ENCODE measurements around the gene XCR1. TPM values are rescaled to one million over a fixed set of nuclear protein-coding genes. Genes with fewer than 3 reads are reported as not detected.

XCR1 gene
- total and polyA plus RNA-seq, 2 experiments from 2014 or later = not detected

- TF ChIP-seq JUNB (IDR thresholded peaks at IDR 0.05; ENCODE audit: unreplicated experiment) = no peak
- TF ChIP-seq, protein P1, sequence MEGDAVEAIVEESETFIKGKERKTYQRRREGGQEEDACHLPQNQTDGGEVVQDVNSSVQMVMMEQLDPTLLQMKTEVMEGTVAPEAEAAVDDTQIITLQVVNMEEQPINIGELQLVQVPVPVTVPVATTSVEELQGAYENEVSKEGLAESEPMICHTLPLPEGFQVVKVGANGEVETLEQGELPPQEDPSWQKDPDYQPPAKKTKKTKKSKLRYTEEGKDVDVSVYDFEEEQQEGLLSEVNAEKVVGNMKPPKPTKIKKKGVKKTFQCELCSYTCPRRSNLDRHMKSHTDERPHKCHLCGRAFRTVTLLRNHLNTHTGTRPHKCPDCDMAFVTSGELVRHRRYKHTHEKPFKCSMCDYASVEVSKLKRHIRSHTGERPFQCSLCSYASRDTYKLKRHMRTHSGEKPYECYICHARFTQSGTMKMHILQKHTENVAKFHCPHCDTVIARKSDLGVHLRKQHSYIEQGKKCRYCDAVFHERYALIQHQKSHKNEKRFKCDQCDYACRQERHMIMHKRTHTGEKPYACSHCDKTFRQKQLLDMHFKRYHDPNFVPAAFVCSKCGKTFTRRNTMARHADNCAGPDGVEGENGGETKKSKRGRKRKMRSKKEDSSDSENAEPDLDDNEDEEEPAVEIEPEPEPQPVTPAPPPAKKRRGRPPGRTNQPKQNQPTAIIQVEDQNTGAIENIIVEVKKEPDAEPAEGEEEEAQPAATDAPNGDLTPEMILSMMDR (conservative IDR thresholded peaks at IDR 0.05; ENCODE audit: low read depth in 2 of 2) = no peak
- no peak for TF ChIP-seq NANOG (IDR thresholded peaks at IDR 0.05; ENCODE audit: borderline replicate concordance)
- TF ChIP-seq STAT1 (IDR thresholded peaks at IDR 0.05; ENCODE audit: unreplicated experiment) = no peak
- TF ChIP-seq ZNF114 (CRISPR knock-in tag; IDR thresholded peaks at IDR 0.05) = no peak
- no peak for TF ChIP-seq EZH2 (IDR thresholded peaks at IDR 0.05; ENCODE audit: low read depth, unreplicated experiment)
- TF ChIP-seq REST (IDR thresholded peaks at IDR 0.05; ENCODE audit: unreplicated experiment) = no peak
- TF ChIP-seq ZNF331 (CRISPR knock-in tag; IDR thresholded peaks at IDR 0.05; ENCODE audit: low read depth) = no peak
- TF ChIP-seq ETS1 (IDR thresholded peaks at IDR 0.05) = no peak
- no peak for TF ChIP-seq EZH2phosphoT487 (IDR thresholded peaks at IDR 0.05; ENCODE audit: unreplicated experiment)
These were observed 44.1 kb upstream of the XCR1 start (continued) for GRCh38 chr3:46071222-46071858.

DNA sequence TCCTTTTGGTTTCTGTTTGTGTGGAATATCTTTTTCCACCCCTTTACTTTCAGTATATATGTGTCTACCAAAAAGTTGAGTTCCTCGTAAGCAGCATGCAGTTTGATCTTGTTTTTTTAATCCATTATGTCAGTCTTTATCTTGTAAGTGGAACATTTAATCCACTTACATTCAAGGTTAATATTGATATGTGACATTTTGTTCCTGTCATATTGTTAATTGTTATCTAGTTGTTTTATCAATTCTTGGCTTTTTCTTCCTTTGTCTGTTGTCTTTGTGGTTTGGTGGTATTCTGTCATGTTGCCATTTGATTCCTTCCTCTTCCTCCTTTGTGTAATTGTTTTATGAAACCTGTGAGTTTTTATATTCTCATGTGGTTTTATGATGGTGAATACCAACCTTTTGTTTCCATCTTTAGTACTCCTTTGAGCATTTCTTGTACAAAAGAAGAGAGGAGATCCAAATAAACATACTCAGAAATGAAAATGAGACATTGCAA, 43.4 kb upstream of the XCR1 start:
- H3K27me3 Mint-ChIP-seq (ENCODE audit: insufficient read depth, low read depth, poor library complexity) = no peaks in the 10 kb centered on the region
- ATAC-seq (no peak), DNase-seq (ENCODE audit: low spot score) (no peak)
- Histone ChIP-seq H3K79me2 (replicated peaks; ENCODE audit: insufficient read depth) (no peaks in the 10 kb centered on the region), H3F3A (replicated peaks; ENCODE audit: low read depth) (no peaks in the 10 kb centered on the region), H2AFZ (no peak overlapping the region), H3K4me2 (no peak overlapping the region), H3K36me3 (ENCODE audit: insufficient read depth) (no peaks in the 10 kb centered on the region), H3K9me2 (ENCODE audit: insufficient read depth) (no peaks in the 10 kb centered on the region), H3K27ac (ENCODE audit: low read depth) (no peak overlapping the region), H3K4me1 (ENCODE audit: insufficient read depth) (peaks cover 8% of the 10 kb centered on the region; the same call in 1 of the 2 replicates), H4K20me1 (replicated peaks; ENCODE audit: insufficient read depth) (no peaks in the 10 kb centered on the region), H3K27me3 (ENCODE audit: insufficient read depth) (no peaks in the 10 kb centered on the region), H3K4me3 (no peak overlapping the region)
- H3K4me3 Mint-ChIP-seq = no peak overlapping the region
- H3K36me3 Mint-ChIP-seq (ENCODE audit: low read depth) = no peaks in the 10 kb centered on the region
- peaks cover 13% of the 10 kb centered on the region for H3K4me1 Mint-ChIP-seq
- no peak overlapping the region for H3K27ac Mint-ChIP-seq
- no peaks in the 10 kb centered on the region for H3K9me3 Mint-ChIP-seq
- TF ChIP-seq, protein P1 (conservative IDR thresholded peaks at IDR 0.05; ENCODE audit: low read depth in 2 of 2) = no peak
- no peak for TF ChIP-seq ZNF331 (CRISPR knock-in tag; IDR thresholded peaks at IDR 0.05; ENCODE audit: low read depth)
- no peak for TF ChIP-seq NANOG (IDR thresholded peaks at IDR 0.05; ENCODE audit: borderline replicate concordance)
